ENCODE results near the gene NRXN2. TPM values are rescaled to one million over a fixed set of nuclear protein-coding genes. Genes with fewer than 3 reads are reported as not detected.

NRXN2 gene
- total RNA-seq, 1 experiment from 2014 or later = not detected

GRCh38 chr11:64564947-64565889 lies 157.8 kb downstream of the NRXN2 start:
- Mint-ChIP-seq H3K9me3 (ENCODE audit: low read depth, unreplicated experiment) (no peaks in the 10 kb centered on the region), H3K36me3 (ENCODE audit: insufficient read depth, unreplicated experiment) (no peaks in the 10 kb centered on the region), H3K27ac (ENCODE audit: unreplicated experiment) (no peak overlapping the region), H3K27me3 (ENCODE audit: unreplicated experiment) (peaks cover 46% of the 10 kb centered on the region), H3K4me3 (ENCODE audit: low read depth, unreplicated experiment) (no peak overlapping the region), H3K4me1 (ENCODE audit: low read depth, unreplicated experiment) (peaks cover 6% of the 10 kb centered on the region)
- DNase-seq = no peak
- CTCF ChIA-PET = interaction anchor here (1.0 kb wide), 1 partner anchor 84 kb away, joined by 3 read pairs; no protein-coding TSS in a partner anchor
- intact Hi-C loops (cut with micrococcal nuclease; ENCODE audit: unreplicated experiment) = no loop called here
- no TSS peak for BruUV-seq (replicated peaks)
- no peak for TF ChIP-seq CTCF (IDR thresholded peaks at IDR 0.05; ENCODE audit: unreplicated experiment)

- Mint-ChIP-seq H3K4me3 (ENCODE audit: low read depth, unreplicated experiment) (no peak overlapping the region), H3K27ac (ENCODE audit: unreplicated experiment) (no peak overlapping the region), H3K4me1 (ENCODE audit: low read depth, unreplicated experiment) (peaks cover 6% of the 10 kb centered on the region), H3K27me3 (ENCODE audit: unreplicated experiment) (peaks cover 54% of the 10 kb centered on the region), H3K9me3 (ENCODE audit: low read depth, unreplicated experiment) (no peaks in the 10 kb centered on the region), H3K36me3 (ENCODE audit: insufficient read depth, unreplicated experiment) (no peaks in the 10 kb centered on the region)
- intact Hi-C loops (cut with micrococcal nuclease; ENCODE audit: unreplicated experiment) = no loop called here
- BruUV-seq (replicated peaks) = no TSS peak
- DNase-seq = no peak
- CTCF ChIA-PET = interaction anchor here (1.2 kb wide), 1 partner anchor 88 kb away, joined by 3 read pairs; no protein-coding TSS in a partner anchor
- TF ChIP-seq CTCF (IDR thresholded peaks at IDR 0.05; ENCODE audit: unreplicated experiment) = no peak
Measured at GRCh38 chr11:64564419-64564818, 158.6 kb downstream of the NRXN2 start.

- CTCF ChIA-PET = interaction anchor here (1.2 kb wide), 1 partner anchor 89 kb away, joined by 3 read pairs; no protein-coding TSS in a partner anchor
- Mint-ChIP-seq H3K27me3 (ENCODE audit: unreplicated experiment) (peaks cover 59% of the 10 kb centered on the region), H3K36me3 (ENCODE audit: insufficient read depth, unreplicated experiment) (no peaks in the 10 kb centered on the region), H3K4me1 (ENCODE audit: low read depth, unreplicated experiment) (peaks cover 6% of the 10 kb centered on the region), H3K4me3 (ENCODE audit: low read depth, unreplicated experiment) (no peak overlapping the region), H3K27ac (ENCODE audit: unreplicated experiment) (no peak overlapping the region), H3K9me3 (ENCODE audit: low read depth, unreplicated experiment) (no peaks in the 10 kb centered on the region)
- no peak for DNase-seq
- TF ChIP-seq CTCF (IDR thresholded peaks at IDR 0.05; ENCODE audit: unreplicated experiment) = no peak
- no TSS peak for BruUV-seq (replicated peaks)
- intact Hi-C loops (cut with micrococcal nuclease; ENCODE audit: unreplicated experiment) = no loop called here
Measured at GRCh38 chr11:64563966-64564365, 159.0 kb downstream of the NRXN2 start.

GRCh38 chr11:64562723-64563351 lies 160.2 kb downstream of the NRXN2 start:
- H3K4me3 Mint-ChIP-seq (ENCODE audit: low read depth, unreplicated experiment) = no peak overlapping the region
- intact Hi-C loops (cut with micrococcal nuclease; ENCODE audit: unreplicated experiment) = no loop called here
- BruUV-seq (replicated peaks) = no TSS peak
- CTCF ChIA-PET = no interaction called here
- no peak for DNase-seq
- peaks cover 65% of the 10 kb centered on the region for H3K27me3 Mint-ChIP-seq (ENCODE audit: unreplicated experiment)
- H3K36me3 Mint-ChIP-seq (ENCODE audit: insufficient read depth, unreplicated experiment) = no peaks in the 10 kb centered on the region
- peaks cover 6% of the 10 kb centered on the region for H3K4me1 Mint-ChIP-seq (ENCODE audit: low read depth, unreplicated experiment)
- no peak overlapping the region for H3K27ac Mint-ChIP-seq (ENCODE audit: unreplicated experiment)
- no peak for TF ChIP-seq CTCF (IDR thresholded peaks at IDR 0.05; ENCODE audit: unreplicated experiment)
- no peaks in the 10 kb centered on the region for H3K9me3 Mint-ChIP-seq (ENCODE audit: low read depth, unreplicated experiment)

Measured in Calu3 (cell line).